Endothelial cell (in vitro differentiated cells): ENCODE measurements around the gene ITK. TPM values are rescaled to one million over a fixed set of nuclear protein-coding genes. Genes with fewer than 3 reads are reported as not detected.

Experiments used
- DNase-seq: peaks from one replicate; pipeline ENCODE4 v3.0.0; 2021; ENCODE audit warnings: low spot score
- H3K27ac Mint-ChIP-seq: one replicate; pipeline ENCODE4 v1.8.0; 2021; ENCODE audit warnings: mixed read lengths, inconsistent platforms; ENCODE audit not compliant: unreplicated experiment
- H3K27me3 Mint-ChIP-seq: one replicate; pipeline ENCODE4 v1.8.0; 2021; ENCODE audit warnings: mild to moderate bottlenecking, moderate library complexity, mixed read lengths, inconsistent platforms; ENCODE audit not compliant: unreplicated experiment
- H3K36me3 Mint-ChIP-seq: one replicate; pipeline ENCODE4 v1.8.0; 2021; ENCODE audit warnings: mild to moderate bottlenecking, low read depth, mixed read lengths, inconsistent platforms; ENCODE audit not compliant: unreplicated experiment
- H3K4me1 Mint-ChIP-seq: one replicate; pipeline ENCODE4 v1.8.0; 2021; ENCODE audit warnings: mild to moderate bottlenecking, mixed read lengths, inconsistent platforms; ENCODE audit not compliant: unreplicated experiment
- H3K4me3 Mint-ChIP-seq: one replicate; pipeline ENCODE4 v1.8.0; 2021; ENCODE audit warnings: mild to moderate bottlenecking, mixed read lengths, inconsistent platforms; ENCODE audit not compliant: unreplicated experiment
- H3K9me3 Mint-ChIP-seq: one replicate; pipeline ENCODE4 v1.8.0; 2021; ENCODE audit warnings: mixed read lengths, inconsistent platforms; ENCODE audit not compliant: unreplicated experiment
- CTCF ChIP-seq: fragments of 200-600 bp; sonication (generic); IDR thresholded peaks from one replicate; pipeline ENCODE4 v1.5.0; 2021; ENCODE audit warnings: antibody characterized with exemption; ENCODE audit not compliant: unreplicated experiment
- total RNA-seq: library from RNA; stranded (reverse); fragmentation: NEBNext Ultra II Directional; extraction: Animal tissue kit (Norgen Biotek cat#: 25700); gene quantifications from one replicate; pipeline ENCODE4 v1.2.1, GENCODE V29; 2021; ENCODE audit not compliant: unreplicated experiment

Gene ITK
- total RNA-seq, 1 donor from 2014 or later, result not detected

- Mint-ChIP-seq H3K4me3 (no peak overlapping the region), H3K27ac (no peak overlapping the region), H3K27me3 (peaks cover 2% of the 10 kb centered on the region), H3K4me1 (peaks cover 5% of the 10 kb centered on the region), H3K9me3 (no peaks in the 10 kb centered on the region), H3K36me3 (no peaks in the 10 kb centered on the region)
- TF ChIP-seq CTCF, result no peak
- DNase-seq, result no peak
These were observed 12.4 kb upstream of the ITK start for GRCh38 chr5:157168286-157168685.

DNA sequence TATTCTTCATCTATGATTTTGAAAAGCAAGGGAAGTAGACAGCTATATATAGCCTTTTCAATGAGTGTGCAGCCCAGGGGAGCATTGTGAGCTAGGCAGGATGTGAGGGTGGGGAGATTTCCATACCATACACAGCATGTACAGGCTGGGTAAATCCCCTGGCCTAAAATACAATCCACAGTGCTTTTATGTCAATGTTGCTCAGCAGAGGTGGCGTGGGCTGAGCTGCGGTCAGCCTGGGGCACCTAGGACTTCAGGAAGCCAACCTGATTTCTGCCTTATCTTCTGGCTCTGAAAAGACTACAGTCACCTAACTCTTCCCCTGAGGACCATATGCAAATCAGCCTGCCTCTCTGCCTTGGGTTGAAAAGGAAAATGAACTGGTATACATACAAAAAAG is 8.2 kb upstream of the ITK start:
- Mint-ChIP-seq H3K27me3 (peaks cover 2% of the 10 kb centered on the region), H3K4me3 (no peak overlapping the region), H3K36me3 (no peaks in the 10 kb centered on the region), H3K4me1 (peaks cover 5% of the 10 kb centered on the region), H3K9me3 (no peaks in the 10 kb centered on the region), H3K27ac (no peak overlapping the region)
- no peak for DNase-seq
- TF ChIP-seq CTCF, result no peak

DNA sequence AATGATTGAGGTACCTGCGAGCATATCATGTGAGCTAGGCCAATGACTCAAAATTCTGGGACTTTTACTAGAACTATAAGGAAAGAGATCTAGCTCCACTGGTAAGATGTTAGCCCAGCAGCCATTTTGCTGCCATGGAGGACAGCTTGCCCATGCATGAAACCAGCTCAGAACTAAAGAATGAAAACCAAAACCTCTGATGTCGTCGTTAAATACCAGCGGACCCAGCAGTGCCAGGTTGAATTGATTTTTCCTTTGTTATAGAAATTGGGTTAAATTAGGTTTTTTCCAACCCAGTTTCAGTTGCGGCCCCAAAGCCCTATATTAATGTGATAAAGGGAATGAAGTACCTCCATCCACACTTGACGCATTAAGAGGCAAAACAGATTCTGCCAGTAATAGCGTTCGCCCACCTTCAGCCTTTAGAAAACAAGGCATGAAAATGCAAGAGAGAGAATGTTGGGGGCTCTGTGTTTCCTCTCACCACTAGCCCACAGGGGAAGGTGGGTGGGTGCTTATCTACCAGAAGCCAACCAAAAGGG is 5.5 kb upstream of the ITK start:
- Mint-ChIP-seq H3K4me1 (peaks cover 5% of the 10 kb centered on the region), H3K9me3 (no peaks in the 10 kb centered on the region), H3K27me3 (no peaks in the 10 kb centered on the region), H3K4me3 (no peak overlapping the region), H3K36me3 (no peaks in the 10 kb centered on the region), H3K27ac (no peak overlapping the region)
- no peak for TF ChIP-seq CTCF
- no peak for DNase-seq

- no peak for TF ChIP-seq CTCF
- Mint-ChIP-seq H3K4me3 (no peak overlapping the region), H3K27me3 (no peaks in the 10 kb centered on the region)
These were observed 2.7 kb upstream of the ITK start for GRCh38 chr5:157177953-157178352.

GRCh38 chr5:157178966-157179365 is 1.7 kb upstream of the ITK start:
- H3K27me3 Mint-ChIP-seq, result no peaks in the 10 kb centered on the region
- TF ChIP-seq CTCF, result no peak
- H3K36me3 Mint-ChIP-seq, result no peaks in the 10 kb centered on the region
- no peaks in the 10 kb centered on the region for H3K9me3 Mint-ChIP-seq
- H3K4me1 Mint-ChIP-seq, result no peaks in the 10 kb centered on the region
- H3K4me3 Mint-ChIP-seq, result no peak overlapping the region
- no peak overlapping the region for H3K27ac Mint-ChIP-seq
- no peak for DNase-seq

More at GRCh38 chr5:157177953-157178352, 2.7 kb upstream of the ITK start:
- no peak overlapping the region for H3K27ac Mint-ChIP-seq
- no peaks in the 10 kb centered on the region for H3K9me3 Mint-ChIP-seq
- H3K36me3 Mint-ChIP-seq, result no peaks in the 10 kb centered on the region
- DNase-seq, result no peak
- no peaks in the 10 kb centered on the region for H3K4me1 Mint-ChIP-seq
